Adipocyte (in vitro differentiated cells): ENCODE results near the gene PRSS48.
"Not testable (repeated sequence)": the region's sequence is repeated elsewhere in the genome, so short reads cannot be mapped to it uniquely, and the experiment has no call there.

Experiments
- DNase-seq: peaks from one replicate; pipeline ENCODE4 v3.0.0-alpha.2; 2015; ENCODE audit warnings: low read depth
- H3K27me3 ChIP-seq: replicated peaks from 2 replicates; pipeline ENCODE4 v1.7.0; 2013; ENCODE audit warnings: mild to moderate bottlenecking, low read length, moderate library complexity; ENCODE audit not compliant: control insufficient read depth, insufficient read depth
- H3K36me3 ChIP-seq: 2 replicates; pipeline ENCODE4 v1.7.0; 2013; ENCODE audit warnings: low read length, mild to moderate bottlenecking, moderate library complexity; ENCODE audit not compliant: control insufficient read depth, insufficient read depth, severe bottlenecking
- H3K4me1 ChIP-seq: 2 replicates; pipeline ENCODE4 v1.7.0; 2013; ENCODE audit warnings: mild to moderate bottlenecking, low read length, moderate library complexity; ENCODE audit not compliant: control insufficient read depth, insufficient read depth
- H3K4me3 ChIP-seq: 2 replicates; pipeline ENCODE4 v1.7.0; 2013; ENCODE audit warnings: mild to moderate bottlenecking, low read length, moderate library complexity
- H3K9ac ChIP-seq: 2 replicates; pipeline ENCODE4 v1.7.0; 2013; ENCODE audit warnings: mild to moderate bottlenecking, low read length, moderate library complexity
- H3K9me3 ChIP-seq: 2 replicates; pipeline ENCODE4 v1.7.0; 2013; ENCODE audit warnings: mild to moderate bottlenecking, low read length, moderate library complexity; ENCODE audit not compliant: control insufficient read depth

The PRSS48 gene

DNA sequence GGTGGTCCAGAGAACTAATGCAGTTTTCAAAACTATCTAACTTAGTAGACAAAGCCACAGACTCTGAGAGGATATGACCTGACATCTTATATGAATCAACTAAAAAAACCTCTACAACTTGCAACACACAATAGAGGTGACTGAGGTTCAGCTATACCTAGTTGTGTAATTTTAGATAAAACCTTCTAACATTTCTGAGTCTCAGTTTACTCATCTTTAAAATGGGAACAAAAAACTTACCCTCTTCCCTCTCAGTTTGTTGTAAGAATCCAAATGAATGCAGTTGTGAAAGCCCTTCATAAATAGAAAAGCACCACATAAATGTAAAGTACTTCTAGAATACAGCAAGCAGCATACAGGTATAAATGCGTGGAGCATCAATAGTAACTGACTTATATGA lies 42.5 kb downstream of the PRSS48 start:
- H3K36me3 ChIP-seq, result no peaks in the 10 kb centered on the region
- H3K9ac ChIP-seq, result no peak overlapping the region
- DNase-seq, result no peak
- no peaks in the 10 kb centered on the region for H3K9me3 ChIP-seq
- no peaks in the 10 kb centered on the region for H3K27me3 ChIP-seq
- no peak overlapping the region for H3K4me3 ChIP-seq
- peaks cover 31% of the 10 kb centered on the region for H3K4me1 ChIP-seq

DNA sequence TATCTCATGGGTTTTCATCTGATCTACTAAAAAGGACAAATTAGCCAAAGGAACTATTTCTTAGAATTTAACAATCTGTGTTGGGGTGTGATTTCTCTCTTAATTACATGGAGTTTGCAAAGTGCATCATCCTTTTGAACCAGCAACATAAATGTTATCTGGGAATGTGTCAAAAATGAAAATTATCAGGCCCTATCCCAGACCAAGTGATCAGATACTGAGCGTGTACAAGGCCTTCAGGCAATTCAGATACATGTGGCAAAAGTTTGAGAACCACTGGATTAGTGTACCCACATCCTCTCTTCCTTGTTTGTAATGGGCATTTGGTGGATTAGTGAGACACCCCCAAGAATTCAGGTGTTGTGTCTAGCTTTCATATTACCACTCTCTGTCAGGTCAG lies 44.6 kb downstream of the PRSS48 start:
- Histone ChIP-seq H3K36me3 (no peaks in the 10 kb centered on the region), H3K9me3 (no peaks in the 10 kb centered on the region), H3K27me3 (no peaks in the 10 kb centered on the region), H3K4me3 (no peak overlapping the region), H3K9ac (no peak overlapping the region), H3K4me1 (peaks cover 24% of the 10 kb centered on the region)
- no peak for DNase-seq

DNA sequence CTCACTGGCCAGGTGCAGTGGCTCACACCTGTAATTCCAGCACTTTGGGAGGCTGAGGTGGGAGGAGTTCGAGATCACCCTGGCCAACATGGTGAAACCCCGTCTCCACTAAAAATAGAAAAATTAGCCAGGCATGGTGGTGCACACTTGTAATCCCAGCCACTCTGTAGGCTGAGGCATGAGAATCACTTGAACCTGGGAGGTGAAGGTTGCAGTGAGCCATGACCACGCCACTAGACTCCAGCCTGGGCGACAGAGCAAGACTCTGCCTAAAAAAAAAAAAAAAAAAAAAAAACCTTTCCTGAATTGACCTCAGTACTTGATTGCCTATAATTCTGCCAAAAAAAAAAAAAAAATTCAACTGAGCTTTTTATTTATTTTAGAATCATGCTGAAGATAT lies 45.2 kb downstream of the PRSS48 start:
- H3K9me3 ChIP-seq, H3K27me3 ChIP-seq, H3K4me3 ChIP-seq, H3K9ac ChIP-seq, H3K36me3 ChIP-seq, DNase-seq: not testable (repeated sequence)
- H3K4me1 ChIP-seq, result peaks cover 24% of the 10 kb centered on the region

DNA sequence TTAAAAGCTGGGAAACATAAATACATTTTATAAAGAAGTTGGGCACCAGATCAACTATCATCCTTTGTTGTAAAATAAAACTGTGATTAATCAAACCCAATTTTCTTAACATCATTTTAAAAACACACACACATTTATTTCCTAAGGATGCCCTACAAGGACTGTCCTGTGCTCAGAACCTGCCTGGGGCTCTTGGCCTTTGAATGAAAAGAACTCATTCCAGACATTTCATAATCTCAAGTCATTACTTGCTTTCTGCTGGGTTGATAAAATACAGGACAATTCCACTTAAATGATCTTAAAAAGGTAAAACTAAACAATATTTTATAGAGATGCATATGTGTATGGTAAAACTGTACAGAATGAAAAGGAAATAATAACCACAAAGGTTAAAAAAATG lies 45.6 kb downstream of the PRSS48 start:
- H3K9ac ChIP-seq, result no peak overlapping the region
- H3K9me3 ChIP-seq, result no peaks in the 10 kb centered on the region
- H3K4me3 ChIP-seq, result no peak overlapping the region
- H3K36me3 ChIP-seq, result no peaks in the 10 kb centered on the region
- peak; percentile 76 for DNase-seq
- H3K27me3 ChIP-seq, result no peaks in the 10 kb centered on the region
- H3K4me1 ChIP-seq, result peaks cover 24% of the 10 kb centered on the region

DNA sequence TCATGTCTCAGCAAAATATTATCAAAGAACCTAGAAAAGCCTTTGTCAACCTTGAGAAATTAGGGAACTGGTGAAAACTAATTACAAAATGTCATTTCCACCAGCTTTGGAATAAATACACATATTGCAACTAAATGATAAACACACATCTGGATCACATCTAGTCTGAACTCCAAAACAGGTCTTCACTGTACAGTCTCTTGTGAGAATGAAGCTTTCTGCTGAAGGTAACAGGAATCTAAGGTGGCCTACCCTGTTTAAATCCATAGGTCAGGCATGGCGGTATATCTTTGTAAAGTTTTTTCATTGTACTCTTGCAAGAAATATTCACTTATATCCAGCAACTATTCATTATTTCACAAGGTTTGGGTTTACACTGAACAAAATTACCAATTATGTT lies 46.7 kb downstream of the PRSS48 start:
- Histone ChIP-seq H3K4me1 (peaks cover 24% of the 10 kb centered on the region), H3K9me3 (no peaks in the 10 kb centered on the region), H3K27me3 (no peaks in the 10 kb centered on the region), H3K4me3 (peak overlapping the region; percentile 92), H3K9ac (no peak overlapping the region), H3K36me3 (no peaks in the 10 kb centered on the region)
- peak; percentile 20 for DNase-seq

DNA sequence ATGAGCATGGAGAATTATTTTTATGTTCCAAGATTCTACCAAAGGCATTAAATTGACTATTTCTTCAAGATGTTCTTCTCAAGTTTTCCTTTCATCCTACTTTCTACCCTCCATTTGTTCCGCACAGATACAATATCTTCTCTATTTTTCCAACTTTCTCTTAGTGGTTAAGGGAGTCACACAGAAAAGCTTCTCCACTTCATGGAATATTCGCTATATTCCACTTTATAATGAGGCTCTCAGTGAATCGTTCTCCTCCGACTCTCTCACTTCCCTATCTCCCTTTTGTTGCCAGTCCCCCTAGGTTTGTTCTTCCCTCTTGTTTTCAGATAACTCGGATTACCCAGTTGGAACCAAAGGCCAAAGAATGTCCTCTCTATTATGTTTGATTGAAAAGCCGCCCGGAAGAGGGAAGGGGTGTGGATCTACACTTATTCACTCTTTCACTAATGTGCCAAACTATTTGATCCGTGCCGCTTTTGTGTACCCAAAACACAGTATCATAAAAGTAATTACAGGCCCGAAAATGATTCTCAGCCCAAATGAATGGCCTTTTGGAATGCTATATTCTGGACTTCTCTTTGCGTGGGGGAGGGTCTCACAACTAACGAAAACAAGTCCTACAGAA lies 47.3 kb downstream of the PRSS48 start:
- no peaks in the 10 kb centered on the region for H3K36me3 ChIP-seq
- H3K9ac ChIP-seq, result peak overlapping the region; percentile 56
- peak overlapping the region; percentile 92 for H3K4me3 ChIP-seq
- no peaks in the 10 kb centered on the region for H3K9me3 ChIP-seq
- H3K4me1 ChIP-seq, result peaks cover 24% of the 10 kb centered on the region
- no peak for DNase-seq
- no peaks in the 10 kb centered on the region for H3K27me3 ChIP-seq

- Histone ChIP-seq H3K9me3 (no peaks in the 10 kb centered on the region), H3K27me3 (no peaks in the 10 kb centered on the region), H3K9ac (peak overlapping the region; percentile 76), H3K36me3 (no peaks in the 10 kb centered on the region), H3K4me3 (peak overlapping the region; percentile 92), H3K4me1 (peaks cover 24% of the 10 kb centered on the region)
- DNase-seq, result peak; percentile 71
Measured at GRCh38 chr4:151324752-151325110, 47.8 kb downstream of the PRSS48 start.

DNA sequence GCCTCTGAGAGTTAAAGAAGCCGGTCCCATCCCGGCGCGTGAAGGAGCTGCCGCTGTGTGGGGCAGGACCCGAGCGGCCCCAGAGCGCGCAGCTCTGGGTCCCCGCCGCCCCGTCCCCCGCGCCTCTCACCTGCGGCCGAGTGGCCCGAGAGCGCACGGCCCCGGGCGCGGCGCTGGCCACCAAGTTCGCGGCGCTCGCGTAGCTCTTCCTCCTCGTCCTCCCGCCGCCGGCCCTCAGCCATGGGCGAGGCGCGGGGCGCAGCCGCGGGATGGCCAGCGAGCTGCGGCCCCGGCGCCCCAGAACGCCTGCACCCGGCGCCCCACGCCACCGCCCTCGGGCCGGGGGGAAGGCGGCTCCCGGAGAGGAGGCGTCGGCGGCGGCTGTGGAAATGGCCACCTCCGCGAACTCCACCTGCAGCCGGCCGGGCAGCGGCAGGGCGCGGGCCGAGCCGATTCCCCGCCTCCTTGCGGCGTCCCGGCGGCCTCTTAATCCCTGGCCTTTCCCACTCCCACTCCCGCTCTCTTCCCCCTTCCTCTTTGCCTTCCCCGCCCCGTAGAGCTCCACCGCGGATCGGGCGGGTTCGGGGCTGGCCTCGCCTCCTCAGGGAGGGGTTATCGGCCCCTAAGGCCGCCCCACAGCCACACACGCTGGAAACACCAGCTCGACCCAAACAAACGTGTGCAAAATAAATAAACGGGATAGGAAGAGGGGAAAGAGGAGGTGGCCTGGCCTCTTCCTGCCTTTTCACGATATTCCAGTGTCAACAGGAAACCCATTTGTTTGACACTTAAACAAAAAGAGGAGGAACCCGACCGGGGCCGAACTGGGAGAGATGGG lies 48.4 kb downstream of the PRSS48 start, which contains the start of gene SH3D19:
Gene SH3D19, minus strand, starts transcription at position 495 of the 838 bp plus-strand sequence. Its CDS starts 253 bp downstream, at position 242.
- no peaks in the 10 kb centered on the region for H3K27me3 ChIP-seq
- H3K4me1 ChIP-seq, result peaks cover 24% of the 10 kb centered on the region
- peak; percentile 76 for DNase-seq
- H3K36me3 ChIP-seq, result no peaks in the 10 kb centered on the region
- H3K4me3 ChIP-seq, result peak within 1 kb of the TSS; percentile 92
- peak within 1 kb of the TSS; percentile 76 for H3K9ac ChIP-seq
- no peaks in the 10 kb centered on the region for H3K9me3 ChIP-seq

GRCh38 chr4:151325949-151326246 lies 48.9 kb downstream of the PRSS48 start:
- peak overlapping the region; percentile 76 for H3K9ac ChIP-seq
- H3K4me3 ChIP-seq, result peak overlapping the region; percentile 92
- H3K9me3 ChIP-seq, result no peaks in the 10 kb centered on the region
- peaks cover 24% of the 10 kb centered on the region for H3K4me1 ChIP-seq
- no peak for DNase-seq
- H3K36me3 ChIP-seq, result no peaks in the 10 kb centered on the region
- H3K27me3 ChIP-seq, result no peaks in the 10 kb centered on the region

- H3K4me1 ChIP-seq, result peaks cover 5% of the 10 kb centered on the region
- H3K9ac ChIP-seq, result no peak overlapping the region
- no peaks in the 10 kb centered on the region for H3K36me3 ChIP-seq
- DNase-seq, result peak; percentile 30
- H3K27me3 ChIP-seq, result no peaks in the 10 kb centered on the region
- no peaks in the 10 kb centered on the region for H3K9me3 ChIP-seq
- no peak overlapping the region for H3K4me3 ChIP-seq
Measured at GRCh38 chr4:151329217-151330007, 52.5 kb downstream of the PRSS48 start.

DNA sequence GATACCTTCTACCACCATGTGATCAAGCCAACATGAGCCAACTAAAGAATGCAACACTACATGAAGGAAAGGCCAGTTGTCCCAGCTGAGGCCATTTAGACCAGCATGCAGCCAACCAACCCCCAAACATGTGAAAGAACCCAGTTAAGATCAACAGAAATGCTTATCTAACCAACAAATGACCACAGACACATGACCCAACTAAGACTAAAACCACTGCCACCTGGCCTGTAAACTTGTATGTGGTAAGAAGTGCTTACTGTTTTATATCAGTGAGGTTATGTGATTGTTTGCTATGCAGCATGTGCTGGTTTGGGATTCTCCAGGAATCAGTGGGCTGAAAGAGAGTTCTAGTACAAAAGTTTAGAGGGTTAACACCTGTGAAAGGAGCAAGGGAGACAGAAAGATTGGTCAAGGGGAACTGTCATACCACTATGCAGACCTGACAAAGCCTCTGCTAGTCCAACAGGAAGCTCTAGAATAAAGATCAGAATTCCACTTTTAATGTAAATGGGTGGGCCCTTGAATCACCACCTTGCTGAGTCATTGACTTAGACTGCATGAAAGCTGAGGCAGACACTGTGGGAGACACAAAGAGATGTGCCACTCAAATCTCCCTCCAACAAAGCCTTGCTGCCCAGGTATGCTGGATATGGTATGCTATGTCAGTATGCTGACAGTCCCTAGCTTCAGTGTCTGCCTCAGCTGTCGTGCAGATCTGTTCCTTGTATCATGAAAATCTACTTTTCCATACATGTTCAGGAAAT lies 54.5 kb downstream of the PRSS48 start:
- no peak overlapping the region for H3K9ac ChIP-seq
- H3K36me3 ChIP-seq, result no peaks in the 10 kb centered on the region
- no peaks in the 10 kb centered on the region for H3K27me3 ChIP-seq
- no peak overlapping the region for H3K4me3 ChIP-seq
- peak; percentile 6 for DNase-seq
- no peaks in the 10 kb centered on the region for H3K4me1 ChIP-seq
- H3K9me3 ChIP-seq, result no peaks in the 10 kb centered on the region
